PC-9 (cell line): ENCODE results near the gene EIF2D. TPM values are rescaled to one million over a fixed set of nuclear protein-coding genes. Genes with fewer than 3 reads are reported as not detected.

Source experiments
- BruUV-seq: library from RNA; stranded (reverse); fragments of 400-500 nt; replicated peaks from 2 replicates; lab custom pipeline; 2021; lab: Mats Ljungman, UMichigan
- CTCF ChIA-PET: fragments of 300-600 bp; sonication (Branson Sonifier 250); formaldehyde crosslinking; loops from one replicate; lab custom pipeline; 2022; ENCODE audit warnings: antibody characterized with exemption; lab: Charles Lee
- POLR2A ChIA-PET: fragments of 300-600 bp; sonication (Branson Sonifier 250); formaldehyde crosslinking; loops from one replicate; lab custom pipeline; 2022; ENCODE audit warnings: antibody characterized with exemption; ENCODE audit not compliant: unreplicated experiment; lab: Charles Lee
- DNase-seq, 2 experiments: peaks; one replicate each; pipeline versions ENCODE4 v3.0.0 to v3.0.0-alpha.2; 2015 to 2022; ENCODE audit warnings: mixed read lengths in 1 of 2
- H2AFZ ChIP-seq: fragments of 200-600 bp; sonication (generic); 2 replicates; pipeline ENCODE4 v1.8.1; 2017; ENCODE audit warnings: antibody characterized with exemption
- H3F3A ChIP-seq: fragments of 200-600 bp; sonication (generic); 2 replicates; pipeline ENCODE4 v1.8.1; 2017; ENCODE audit warnings: antibody characterized with exemption, mild to moderate bottlenecking, low read depth; ENCODE audit not compliant: insufficient read depth
- H3K27ac ChIP-seq: fragments of 200-600 bp; sonication (generic); 2 replicates; pipeline ENCODE4 v1.6.1; 2016; ENCODE audit warnings: mixed run types
- H3K27me3 ChIP-seq: fragments of 200-600 bp; sonication (generic); 2 replicates; pipeline ENCODE4 v1.6.1; 2016; ENCODE audit warnings: low read depth, mixed run types; ENCODE audit not compliant: insufficient read depth
- H3K36me3 ChIP-seq: fragments of 200-600 bp; sonication (generic); 2 replicates; pipeline ENCODE4 v1.6.1; 2016; ENCODE audit warnings: low read depth, mixed run types
- H3K4me1 ChIP-seq: fragments of 200-600 bp; sonication (generic); replicated peaks from 2 replicates; pipeline ENCODE4 v1.6.1; 2016; ENCODE audit warnings: mixed run types; ENCODE audit not compliant: insufficient read depth
- H3K4me2 ChIP-seq: fragments of 200-600 bp; sonication (generic); 2 replicates; pipeline ENCODE4 v1.6.1; 2017; ENCODE audit warnings: mixed run types
- H3K4me3 ChIP-seq: fragments of 200-600 bp; sonication (generic); 2 replicates; pipeline ENCODE4 v1.6.1; 2016; ENCODE audit warnings: mixed run types
- H3K79me2 ChIP-seq: fragments of 200-600 bp; sonication (generic); 2 replicates; pipeline ENCODE4 v1.6.1; 2017; ENCODE audit warnings: low read depth, mixed run types
- H3K9me2 ChIP-seq: fragments of 200-600 bp; sonication (generic); 2 replicates; pipeline ENCODE4 v1.8.1; 2017; ENCODE audit warnings: mild to moderate bottlenecking; ENCODE audit not compliant: insufficient read depth
- H3K9me3 ChIP-seq: fragments of 200-600 bp; sonication (generic); 2 replicates; pipeline ENCODE4 v1.8.1; 2016; ENCODE audit warnings: low read depth; ENCODE audit not compliant: insufficient read depth
- H4K20me1 ChIP-seq: fragments of 200-600 bp; sonication (generic); 2 replicates; pipeline ENCODE4 v1.8.1; 2017; ENCODE audit not compliant: insufficient read depth
- CTCF ChIP-seq: fragments of 200-600 bp; sonication (generic); conservative IDR thresholded peaks from 2 replicates; pipeline ENCODE4 v1.6.1; 2017; ENCODE audit warnings: mixed run types, antibody characterized with exemption, mild to moderate bottlenecking, moderate library complexity
- EZH2 ChIP-seq: fragments of 200-600 bp; sonication (generic); IDR thresholded peaks from 2 replicates; pipeline ENCODE4 v1.8.0; 2017; ENCODE audit warnings: antibody characterized with exemption, low read depth
- intact Hi-C: fragments of 100-400 bp; cut with micrococcal nuclease; formaldehyde crosslinking; loops from one replicate; pipeline ENCODE4 v1.10.0; 2022; ENCODE audit not compliant: unreplicated experiment
- total RNA-seq: library from RNA; stranded (reverse); gene quantifications from 2 replicates; pipeline ENCODE4 v1.2.3, GENCODE V29; 2021

The EIF2D gene
- total RNA-seq, 1 experiment from 2014 or later, result 59.0 TPM

GRCh38 chr1:206600527-206600926, 11.7 kb downstream of the EIF2D start:
- no peaks in the 10 kb centered on the region for H3K79me2 ChIP-seq
- BruUV-seq, result no TSS peak
- ChIA-PET CTCF (no interaction called here), POLR2A (no interaction called here)
- TF ChIP-seq EZH2, result no peak
- no peak for TF ChIP-seq CTCF
- no peak overlapping the region for H3K4me2 ChIP-seq
- no peaks in the 10 kb centered on the region for H3K27me3 ChIP-seq
- no peak for DNase-seq
- no peak overlapping the region for H2AFZ ChIP-seq
- peaks cover 18% of the 10 kb centered on the region for H3K36me3 ChIP-seq
- intact Hi-C loops, result no loop called here
- H3K4me1 ChIP-seq, result no peaks in the 10 kb centered on the region
- no peaks in the 10 kb centered on the region for H4K20me1 ChIP-seq
- no peak overlapping the region for H3K4me3 ChIP-seq
- H3K27ac ChIP-seq, result no peak overlapping the region
- H3K9me3 ChIP-seq, result no peaks in the 10 kb centered on the region
- no peaks in the 10 kb centered on the region for H3K9me2 ChIP-seq
- no peaks in the 10 kb centered on the region for H3F3A ChIP-seq

GRCh38 chr1:206596319-206596666, 16.0 kb downstream of the EIF2D start:
- Histone ChIP-seq H3K27me3 (no peaks in the 10 kb centered on the region), H3K4me1 (no peaks in the 10 kb centered on the region), H2AFZ (no peak overlapping the region), H4K20me1 (no peaks in the 10 kb centered on the region), H3K79me2 (no peaks in the 10 kb centered on the region), H3F3A (no peaks in the 10 kb centered on the region), H3K36me3 (peaks cover 15% of the 10 kb centered on the region), H3K9me2 (no peaks in the 10 kb centered on the region), H3K4me2 (no peak overlapping the region), H3K4me3 (no peak overlapping the region), H3K9me3 (no peaks in the 10 kb centered on the region), H3K27ac (no peak overlapping the region)
- intact Hi-C loops, result no loop called here
- no peak for DNase-seq
- ChIA-PET POLR2A (no interaction called here), CTCF (no interaction called here)
- TF ChIP-seq EZH2 (no peak), CTCF (no peak)
- BruUV-seq, result no TSS peak

- no peak overlapping the region for H3K4me2 ChIP-seq
- no peaks in the 10 kb centered on the region for H4K20me1 ChIP-seq
- ChIA-PET POLR2A (no interaction called here), CTCF (no interaction called here)
- H3K9me3 ChIP-seq, result no peaks in the 10 kb centered on the region
- H3K9me2 ChIP-seq, result no peaks in the 10 kb centered on the region
- peaks cover 1% of the 10 kb centered on the region for H3K4me1 ChIP-seq
- no peak overlapping the region for H2AFZ ChIP-seq
- H3K27ac ChIP-seq, result no peak overlapping the region
- no peaks in the 10 kb centered on the region for H3K79me2 ChIP-seq
- intact Hi-C loops, result no loop called here
- DNase-seq, result no peak
- H3F3A ChIP-seq, result peaks cover 3% of the 10 kb centered on the region; the same call in 1 of the 2 replicates
- no TSS peak for BruUV-seq
- TF ChIP-seq EZH2 (no peak), CTCF (no peak)
- no peak overlapping the region for H3K4me3 ChIP-seq
- no peaks in the 10 kb centered on the region for H3K27me3 ChIP-seq
- H3K36me3 ChIP-seq, result peaks cover 20% of the 10 kb centered on the region
These were observed 16.5 kb downstream of the EIF2D start for GRCh38 chr1:206595581-206596318.
